ENCODE results near the gene EPC1.

EPC1 gene

GRCh38 chr10:32332299-32332750, 14.6 kb downstream of the EPC1 start:
- DNase-seq (ENCODE audit: low read depth), result no peak

GRCh38 chr10:32331606-32332005, 15.4 kb downstream of the EPC1 start:
- DNase-seq (ENCODE audit: low read depth), result no peak

- no peak for DNase-seq (ENCODE audit: low read depth)
Observed at GRCh38 chr10:32330214-32330613, 16.7 kb downstream of the EPC1 start.

GRCh38 chr10:32329061-32329460, 17.9 kb downstream of the EPC1 start:
- DNase-seq (ENCODE audit: low read depth), result no peak

GRCh38 chr10:32328499-32328898, 18.5 kb downstream of the EPC1 start:
- no peak for DNase-seq (ENCODE audit: low read depth)

GRCh38 chr10:32327364-32327691, 19.6 kb downstream of the EPC1 start:
- no peak for DNase-seq (ENCODE audit: low read depth)

GRCh38 chr10:32326680-32327363, 20.1 kb downstream of the EPC1 start:
- no peak for DNase-seq (ENCODE audit: low read depth)

- DNase-seq (ENCODE audit: low read depth), result no peak
Observed at GRCh38 chr10:32326119-32326518, 20.8 kb downstream of the EPC1 start.

- no peak for DNase-seq (ENCODE audit: low read depth)
Observed at GRCh38 chr10:32323051-32323450, 23.9 kb downstream of the EPC1 start.

GRCh38 chr10:32321016-32321631, 25.8 kb downstream of the EPC1 start:
- no peak for DNase-seq (ENCODE audit: low read depth)

- no peak for DNase-seq (ENCODE audit: low read depth)
Observed at GRCh38 chr10:32318476-32318896, 28.5 kb downstream of the EPC1 start.

- no peak for DNase-seq (ENCODE audit: low read depth)
Observed at GRCh38 chr10:32317795-32318357, 29.1 kb downstream of the EPC1 start.

- DNase-seq (ENCODE audit: low read depth), result no peak
Observed at GRCh38 chr10:32315424-32315823, 31.5 kb downstream of the EPC1 start.

GRCh38 chr10:32314588-32314987, 32.4 kb downstream of the EPC1 start:
- DNase-seq (ENCODE audit: low read depth), result no peak

GRCh38 chr10:32308027-32308603, 38.8 kb downstream of the EPC1 start:
- no peak for DNase-seq (ENCODE audit: low read depth)

- DNase-seq (ENCODE audit: low read depth), result no peak
Observed at GRCh38 chr10:32307609-32308008, 39.3 kb downstream of the EPC1 start.

- DNase-seq (ENCODE audit: low read depth), result no peak
Observed at GRCh38 chr10:32299354-32299980, 47.5 kb downstream of the EPC1 start.

GRCh38 chr10:32298075-32298812, 48.7 kb downstream of the EPC1 start:
- DNase-seq (ENCODE audit: low read depth), result peak; percentile 80

- DNase-seq (ENCODE audit: low read depth), result no peak
Observed at GRCh38 chr10:32295027-32295426, 51.9 kb downstream of the EPC1 start.

- no peak for DNase-seq (ENCODE audit: low read depth)
Observed at GRCh38 chr10:32293581-32293980, 53.4 kb downstream of the EPC1 start.

- DNase-seq (ENCODE audit: low read depth), result no peak
Observed at GRCh38 chr10:32279795-32280194, 67.2 kb downstream of the EPC1 start.

- DNase-seq (ENCODE audit: low read depth), result no peak
Observed at GRCh38 chr10:32273336-32273735, 73.6 kb downstream of the EPC1 start.

All from non-pigmented ciliary epithelial cell (primary cell).